GM19035 (cell line): Measurements from ENCODE around the gene CLRN1.

Source experiments
- ATAC-seq: cut with Tn5 transposase; IDR thresholded peaks from one replicate; pipeline ENCODE4 v1.9.1; 2021; ENCODE audit not compliant: unreplicated experiment

CLRN1 gene

DNA sequence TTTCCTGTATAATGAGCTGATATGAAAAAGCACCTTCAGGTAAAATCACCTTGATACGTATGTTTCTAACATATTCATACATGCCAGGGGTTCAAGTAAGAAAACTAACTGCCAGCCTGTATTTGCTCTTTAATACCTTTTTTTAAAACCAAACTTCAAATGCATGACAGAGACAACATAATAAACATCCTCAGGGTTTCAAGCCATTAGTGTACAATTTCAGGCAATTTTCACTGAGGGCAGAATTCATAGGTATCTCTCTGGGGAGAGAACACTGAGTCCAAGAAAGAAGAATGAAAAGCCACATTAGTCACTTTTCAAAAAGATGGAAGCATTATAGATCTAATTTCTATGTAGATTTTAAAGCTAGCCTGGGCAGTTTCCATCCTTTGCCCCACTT, 94.2 kb downstream of the CLRN1 start:
- no peak for ATAC-seq

DNA sequence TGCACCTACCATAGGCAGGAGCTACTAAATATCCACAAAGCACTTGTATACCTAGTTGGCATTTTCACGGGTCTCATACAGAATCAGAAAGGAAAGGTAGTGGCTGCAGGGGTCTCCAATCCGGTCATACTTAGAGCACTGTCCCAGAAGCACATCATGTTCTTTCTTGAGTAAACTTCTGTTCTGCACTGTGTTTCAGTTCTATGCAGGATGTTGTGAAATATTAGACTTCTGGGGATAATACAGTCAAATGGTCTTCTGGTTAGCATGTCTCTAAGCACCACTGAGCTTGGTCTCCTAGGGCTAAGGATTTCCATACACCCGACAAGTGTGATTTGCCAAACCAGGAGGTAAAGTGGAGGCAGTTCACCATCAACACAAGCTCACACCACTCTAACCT, 95.2 kb downstream of the CLRN1 start:
- ATAC-seq: no peak

GRCh38 chr3:150876611-150877265, 95.8 kb downstream of the CLRN1 start:
- ATAC-seq: no peak
